Body of pancreas (tissue), 4 donors: Measurements from ENCODE around the gene CEP85L.

Source experiments
- CTCF ChIP-seq, 7 experiments: fragments of 450-650 bp in 4 of 7; fragments of 200-600 bp in 3 of 7; sonication (generic) in 3 of 7; IDR thresholded peaks; one replicate each; pipeline ENCODE4 v1.5.1; 2016 to 2019; ENCODE audit warnings: antibody characterized with exemption in 7 of 7
- POLR2A ChIP-seq, 3 donors: fragments of 450-650 bp; IDR thresholded peaks; one replicate each; pipeline ENCODE4 v1.6.1; 2016; ENCODE audit warnings: antibody characterized with exemption in 3 of 3, mild to moderate bottlenecking in 2 of 3

- TF ChIP-seq CTCF (IDR thresholded peaks at IDR 0.05) (no peak), POLR2A (IDR thresholded peaks at IDR 0.05) (no peak)
These were observed 98.3 kb downstream of the CEP85L start for GRCh38 chr6:118553132-118553531.
